Stimulated activated CD8-positive, alpha-beta memory T cell treated with anti-CD3 and anti-CD28 coated beads, Interleukin-15, amount 100 ng/mL, for 4 hours (primary cell): ENCODE measurements around the gene USP13.
"Not testable (repeated sequence)": the region's sequence is repeated elsewhere in the genome, so short reads cannot be mapped to it uniquely, and the experiment has no call there.

ENCODE experiments used
- DNase-seq, 2 donors: peaks; one replicate each; pipeline ENCODE4 v3.0.0-alpha.2; 2020; ENCODE audit warnings: low read depth in 2 of 2

Gene USP13

GRCh38 chr3:179658606-179659005, 5.8 kb downstream of the USP13 start:
- no peak for DNase-seq

DNA sequence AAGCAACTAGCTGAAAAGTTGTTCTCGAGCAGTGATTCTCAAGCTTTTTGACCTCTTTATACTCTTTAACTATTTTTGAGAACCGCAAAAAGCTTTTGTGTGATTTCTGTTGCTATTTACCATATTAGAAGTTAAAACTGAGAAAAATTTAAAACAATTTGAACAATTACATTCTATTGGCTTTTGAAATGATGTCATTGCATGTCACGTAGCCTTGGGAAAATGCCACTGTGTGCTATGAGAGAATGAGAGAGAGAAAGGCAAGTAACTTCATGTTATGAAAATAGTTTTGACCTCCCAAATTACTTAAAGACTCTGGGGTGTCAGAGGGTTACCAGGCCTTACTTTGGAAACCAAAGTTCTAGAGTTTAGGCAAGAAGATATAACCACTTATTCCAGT, 8.0 kb downstream of the USP13 start:
- DNase-seq: no peak

DNA sequence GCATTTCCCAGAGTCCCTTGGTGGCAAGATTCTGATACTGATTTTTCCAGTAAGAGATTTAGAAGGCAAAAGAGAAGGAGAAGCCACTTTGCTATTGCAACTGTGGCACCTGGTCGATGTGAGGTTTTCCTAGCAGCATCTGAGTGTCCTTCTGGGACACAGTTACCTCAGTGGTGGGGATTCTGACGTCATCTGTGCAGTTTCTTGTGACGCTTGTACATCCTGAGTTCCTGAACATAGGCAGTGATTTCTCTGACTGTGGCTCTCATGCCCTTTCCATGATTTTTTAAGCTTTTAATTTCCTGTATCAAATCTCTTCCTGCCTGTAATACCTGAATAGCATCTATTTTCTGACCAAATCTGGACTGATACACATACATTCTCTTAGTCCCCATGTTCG, 8.9 kb downstream of the USP13 start:
- no peak for DNase-seq

GRCh38 chr3:179663093-179663492, 10.3 kb downstream of the USP13 start:
- no peak for DNase-seq

- no peak for DNase-seq
Observed at GRCh38 chr3:179666030-179666429, 13.2 kb downstream of the USP13 start.

DNA sequence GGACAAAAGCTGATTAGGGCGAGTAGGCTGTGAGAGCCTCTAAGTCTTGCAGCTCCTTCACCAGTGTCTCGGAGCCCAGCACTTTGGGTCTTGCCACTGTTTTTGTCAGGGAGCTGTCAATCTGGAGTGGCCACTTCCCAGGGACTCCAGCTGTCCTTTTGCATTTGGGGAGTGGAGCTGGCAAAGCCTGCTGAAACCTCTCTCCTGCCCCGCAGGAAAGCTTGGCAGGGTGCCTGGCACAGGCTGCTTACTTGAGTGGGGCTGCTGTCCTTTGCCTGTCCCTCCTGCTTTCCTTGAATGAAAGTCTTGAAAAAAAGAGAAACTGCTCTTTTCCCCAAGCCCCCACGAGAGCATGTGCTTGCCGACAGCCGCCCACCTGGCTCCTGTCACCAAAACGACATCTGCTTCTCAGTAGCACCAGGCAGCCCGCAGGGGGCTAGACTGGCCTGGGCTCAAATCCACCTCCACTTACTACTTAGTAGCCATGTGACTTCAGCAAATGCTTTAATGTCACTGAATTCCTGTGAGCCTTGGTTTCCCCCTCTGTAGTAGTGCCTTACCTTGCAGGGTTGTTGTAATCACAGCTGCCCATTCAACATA, 13.7 kb downstream of the USP13 start:
- no peak for DNase-seq

DNA sequence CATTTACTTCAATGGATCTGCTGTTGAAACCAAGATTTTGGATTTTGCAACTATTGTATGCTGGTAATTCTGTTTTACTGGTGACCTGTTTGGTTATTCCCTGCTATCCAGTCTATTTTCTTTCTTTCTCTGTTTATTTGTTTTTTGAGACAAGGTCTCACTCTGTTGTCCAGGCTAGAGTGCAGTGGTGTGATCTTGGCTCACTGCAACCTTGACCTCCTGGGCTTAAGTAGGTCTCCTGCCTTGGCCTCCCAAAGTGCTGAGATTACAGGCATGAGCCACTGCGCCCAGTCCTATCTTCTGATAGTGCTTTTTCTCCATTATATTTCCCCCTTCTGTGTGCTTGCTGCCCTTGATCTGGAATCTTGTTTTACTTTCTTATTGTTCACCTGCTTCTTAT, 15.6 kb downstream of the USP13 start:
- no peak for DNase-seq

- DNase-seq: no peak
Observed at GRCh38 chr3:179670311-179670710, 17.5 kb downstream of the USP13 start.

DNA sequence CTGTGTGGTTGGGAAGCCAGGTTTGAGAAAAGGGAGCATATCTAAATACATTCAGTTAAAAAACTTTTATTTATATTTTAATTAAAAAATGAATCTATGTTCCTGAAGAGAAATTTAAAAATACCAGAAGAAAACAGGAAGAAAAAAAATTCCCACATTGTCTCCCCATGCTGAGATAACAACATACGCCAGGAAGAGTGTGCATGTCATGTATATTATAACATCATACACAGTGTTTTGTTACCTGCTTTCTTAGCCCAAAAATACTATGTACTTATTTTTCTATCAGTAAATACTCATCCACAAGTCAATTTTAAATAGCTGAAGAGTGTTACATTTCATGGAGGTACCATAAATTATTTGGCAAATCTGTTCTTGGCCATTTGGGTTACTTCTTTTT, 18.5 kb downstream of the USP13 start:
- DNase-seq: no peak

DNA sequence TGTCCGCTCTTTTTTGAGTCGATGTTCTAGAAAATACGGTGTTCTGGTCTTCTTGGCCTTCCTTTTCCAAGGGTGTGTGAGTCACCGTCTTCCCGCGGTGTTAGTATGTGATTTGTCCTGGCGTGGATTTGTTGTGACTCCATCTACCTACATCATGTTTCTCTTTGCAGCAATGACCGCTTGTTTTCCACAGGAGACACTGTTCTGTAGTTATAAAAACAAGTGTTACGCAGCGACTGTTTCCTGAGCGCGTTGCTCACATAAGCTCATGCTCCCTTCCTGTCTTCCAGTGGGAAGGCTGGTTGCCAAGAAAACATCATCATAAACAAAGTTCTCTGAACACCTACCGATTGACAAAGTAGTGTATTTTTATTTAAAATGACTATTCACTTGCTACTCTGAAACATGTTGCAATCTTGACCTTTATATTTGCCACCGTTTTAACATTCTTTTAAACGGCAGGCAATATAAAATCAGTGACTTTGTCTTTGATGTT, 19.0 kb downstream of the USP13 start:
- no peak for DNase-seq

DNA sequence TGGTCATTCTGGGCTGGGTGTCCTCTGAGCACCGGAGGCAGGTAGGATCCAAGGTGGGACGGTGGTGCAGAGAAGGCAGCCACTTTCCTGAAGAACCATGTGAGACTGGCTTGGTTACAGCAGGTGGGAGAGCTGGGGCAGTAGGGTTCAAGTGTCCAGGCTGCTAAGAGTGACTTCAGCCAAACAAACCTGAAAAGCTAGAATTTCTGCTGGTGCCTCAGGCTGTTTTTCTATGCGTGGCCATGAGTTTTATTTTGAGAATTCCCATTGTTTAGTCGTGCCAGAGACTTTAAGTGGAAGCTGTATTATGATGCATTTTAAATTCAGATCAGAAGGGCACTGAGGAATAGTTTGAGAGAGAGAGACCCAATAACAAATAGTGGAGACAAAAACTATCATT, 20.1 kb downstream of the USP13 start:
- no peak for DNase-seq

DNA sequence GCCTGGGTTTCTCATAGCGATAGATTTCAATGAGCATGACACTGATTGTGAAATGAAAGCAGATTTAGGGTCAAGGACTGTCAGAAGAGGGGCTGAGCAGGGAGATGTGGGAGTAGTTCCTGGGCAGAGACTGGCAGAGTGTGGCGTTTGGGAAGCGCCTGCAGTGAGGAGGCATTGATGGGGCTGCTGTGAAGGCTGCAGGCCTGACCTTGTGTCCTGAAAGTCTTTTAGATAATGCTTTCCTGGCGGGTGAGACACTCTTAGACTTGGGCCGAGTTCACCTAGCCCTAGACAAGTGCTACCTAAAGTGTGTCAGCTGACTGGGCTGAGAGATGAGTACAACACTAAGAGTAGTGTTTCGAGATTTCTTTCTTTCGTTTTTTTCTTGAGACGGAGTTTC, 20.7 kb downstream of the USP13 start:
- no peak for DNase-seq

DNA sequence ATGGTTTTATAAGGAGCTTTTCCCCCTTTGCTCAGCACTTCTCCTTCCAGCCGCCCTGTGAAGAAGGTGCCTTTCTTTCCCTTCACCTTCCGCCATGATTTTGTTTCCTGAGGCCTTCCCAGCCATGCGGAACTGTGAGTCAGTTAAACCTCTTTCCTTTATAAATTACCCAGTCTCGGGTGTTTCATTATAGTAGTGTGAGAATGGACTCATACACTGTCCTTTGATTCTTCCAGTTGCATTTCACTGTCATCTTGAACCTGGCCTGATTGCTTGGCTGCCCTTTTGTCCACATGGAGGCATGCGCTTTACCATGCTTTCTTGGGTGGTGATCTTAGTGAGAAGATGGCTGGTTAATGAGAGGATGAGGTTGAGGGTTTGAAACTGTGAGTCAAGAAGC, 23.2 kb downstream of the USP13 start:
- no peak for DNase-seq

DNA sequence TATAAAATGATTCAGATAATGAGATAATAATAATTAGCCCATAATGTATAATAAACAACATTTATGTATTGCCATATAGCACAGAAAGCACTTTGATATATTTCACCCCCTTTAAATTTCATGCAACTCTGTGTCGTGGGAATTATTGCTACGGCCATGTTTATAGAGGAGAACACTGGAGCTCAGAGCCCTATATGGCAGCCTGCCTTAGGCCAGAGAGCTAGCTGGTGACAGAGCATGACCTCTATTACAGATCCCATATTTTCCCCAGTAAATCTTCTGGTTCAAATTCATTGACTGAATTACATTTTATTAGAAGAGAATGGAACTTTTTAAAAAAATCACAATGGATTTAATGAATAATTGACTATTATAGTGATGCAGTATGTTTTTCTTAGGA, 25.0 kb downstream of the USP13 start:
- no peak for DNase-seq

- DNase-seq: no peak
Observed at GRCh38 chr3:179681492-179682263, 28.8 kb downstream of the USP13 start.

DNA sequence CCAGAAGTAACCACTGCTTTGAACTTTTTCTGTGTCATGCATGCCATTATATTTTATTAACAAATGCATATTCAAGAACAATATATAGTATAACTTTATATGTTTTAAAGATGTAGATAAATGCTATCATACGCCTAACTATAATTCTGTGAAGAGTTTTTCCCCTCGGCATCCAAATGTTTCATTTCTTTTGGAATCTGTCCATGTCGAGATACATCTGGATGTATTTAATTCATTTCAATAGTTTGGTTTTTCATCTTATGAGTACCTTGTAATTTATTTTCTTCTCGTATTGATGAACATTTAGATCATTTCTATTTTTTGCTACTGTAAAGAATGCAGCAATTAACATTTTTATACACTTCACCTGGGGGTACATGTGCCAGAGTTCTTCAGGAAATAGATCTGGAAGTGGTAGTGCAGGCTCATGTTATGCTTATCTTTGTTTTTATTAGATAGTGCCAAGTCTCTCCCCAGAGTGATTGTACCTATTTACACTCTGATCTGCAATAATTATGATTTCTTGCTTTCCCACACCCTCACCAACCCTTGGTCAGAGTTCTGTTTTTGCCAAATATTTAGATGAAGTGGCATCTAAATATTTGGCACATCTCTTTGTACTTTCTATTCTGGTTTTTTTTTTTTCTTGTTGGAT, 29.7 kb downstream of the USP13 start:
- DNase-seq: no peak

- DNase-seq: not testable (repeated sequence)
Observed at GRCh38 chr3:179683286-179683685, 30.4 kb downstream of the USP13 start.

DNA sequence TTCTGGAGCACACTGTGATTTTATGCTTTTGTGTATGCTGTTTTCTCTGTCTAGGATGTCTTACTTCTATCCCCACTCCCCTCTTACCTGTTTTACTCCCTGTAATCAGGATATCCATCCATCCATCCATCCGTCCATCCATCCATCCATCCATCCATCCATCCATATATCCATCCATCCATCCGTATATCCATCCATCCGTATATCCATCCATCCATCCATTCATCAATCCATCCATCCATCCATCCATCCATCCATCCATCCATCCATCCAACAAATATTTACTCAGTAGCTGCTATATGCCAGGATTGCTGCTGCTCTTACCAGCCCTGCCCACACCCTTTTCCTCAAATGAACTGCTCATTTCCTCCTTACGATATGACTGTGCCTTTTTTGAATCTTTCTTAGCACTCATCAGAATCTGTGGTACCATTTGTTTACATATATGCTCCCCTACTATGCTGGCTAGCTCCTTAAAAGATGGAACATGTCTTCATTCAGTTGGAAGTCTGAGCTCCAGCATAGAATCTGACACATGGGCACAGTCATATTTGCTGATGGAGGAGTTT, 35.2 kb downstream of the USP13 start:
- DNase-seq: no peak

DNA sequence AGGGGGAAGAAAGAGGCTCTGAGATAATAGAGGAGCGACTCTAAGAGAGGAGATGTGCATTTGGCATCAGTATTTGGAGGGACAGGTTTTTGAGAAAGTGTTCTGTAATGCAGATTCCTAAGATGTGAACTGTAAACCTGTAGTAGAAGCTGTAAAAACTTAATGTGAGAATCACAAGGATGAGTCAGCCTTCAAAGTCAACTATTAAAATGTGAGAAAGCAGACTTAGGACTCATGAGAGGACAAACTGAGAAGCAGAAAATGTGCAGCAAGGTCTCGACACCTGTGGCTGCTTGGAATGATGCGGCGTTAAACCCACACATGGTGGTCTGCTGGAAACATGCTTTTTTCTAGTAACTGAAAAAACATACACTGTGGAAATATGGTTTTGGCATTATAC, 36.0 kb downstream of the USP13 start:
- DNase-seq: no peak

DNA sequence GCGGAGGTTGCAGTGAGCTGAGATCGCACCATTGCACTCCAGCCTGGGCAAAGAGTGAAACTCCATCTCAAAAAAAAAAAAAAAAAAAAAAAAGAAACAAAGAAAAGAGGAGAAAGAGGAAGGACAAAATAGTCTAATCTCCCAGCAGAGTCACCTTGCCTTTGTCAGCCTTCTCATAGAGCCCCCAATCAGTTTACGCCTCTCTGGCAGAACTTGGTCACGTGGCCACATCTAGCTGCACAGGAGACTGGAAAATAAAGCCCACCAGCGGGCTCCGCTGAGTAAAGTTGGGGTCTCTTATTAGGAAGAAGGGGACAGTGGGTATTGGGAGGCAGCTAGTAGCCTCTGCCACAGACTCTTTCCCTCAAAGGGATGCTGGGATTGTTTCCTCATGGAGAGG, 41.9 kb downstream of the USP13 start:
- no peak for DNase-seq

DNA sequence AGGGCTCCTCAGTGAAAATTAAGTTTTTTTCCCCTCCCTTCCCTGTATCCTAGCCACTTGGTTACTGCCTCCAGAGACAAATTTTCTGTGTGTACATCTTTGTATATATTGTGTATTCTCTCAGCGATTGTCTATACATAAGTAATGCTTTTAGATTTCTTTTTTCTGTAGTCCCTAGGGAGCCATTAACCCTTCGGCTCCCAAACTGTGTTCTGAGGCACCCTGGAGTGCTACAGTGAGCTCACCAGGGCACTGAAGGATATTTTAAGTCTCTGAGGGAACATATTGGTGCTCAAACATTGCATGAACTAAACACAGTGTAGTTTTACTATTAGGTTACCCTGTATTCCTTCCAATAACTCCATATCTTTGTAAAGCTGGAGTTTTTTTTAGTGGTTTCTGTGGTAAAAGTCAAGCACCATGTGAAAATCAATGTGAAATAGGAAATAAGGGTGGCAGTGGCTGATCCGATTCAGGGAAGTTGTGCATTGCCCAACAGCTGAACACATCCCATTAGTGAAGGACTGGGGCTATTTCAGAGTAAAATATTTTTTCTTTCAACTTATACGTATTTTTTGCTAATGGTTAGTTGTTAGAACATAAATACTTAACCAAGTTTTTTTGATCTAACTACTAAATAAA, 43.0 kb downstream of the USP13 start:
- no peak for DNase-seq

DNA sequence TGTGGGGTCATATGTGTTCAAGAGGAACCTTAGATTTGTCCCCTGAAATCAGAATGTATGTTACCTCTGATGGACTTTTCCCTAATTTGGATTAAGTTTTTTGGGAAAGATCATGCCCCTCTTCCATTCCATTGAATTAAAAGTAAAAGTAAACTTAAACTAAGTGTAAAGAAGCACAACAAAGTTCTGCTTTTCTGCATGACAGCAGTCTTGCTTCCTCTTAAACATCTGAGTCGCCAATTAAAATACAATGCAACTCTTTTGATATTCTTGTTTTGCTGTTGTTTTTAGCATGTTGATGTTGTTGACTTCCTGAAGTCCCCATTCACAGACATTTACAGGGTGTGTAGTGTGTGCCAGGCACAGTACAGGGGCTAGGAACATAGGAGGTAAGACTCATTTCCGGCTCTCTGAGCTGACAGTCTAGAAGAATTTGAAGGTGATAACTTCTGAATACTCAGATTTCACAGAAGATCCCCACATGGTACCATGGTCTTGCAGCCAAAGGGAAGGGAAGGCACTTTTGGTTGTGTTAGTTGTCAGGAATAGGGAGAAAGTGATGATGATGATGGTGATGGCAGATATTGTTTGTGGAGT, 45.0 kb downstream of the USP13 start:
- DNase-seq: no peak
